ENCODE measurements around the gene MYO5B.

Gene MYO5B

GRCh38 chr18:49899657-49900330 is 295.2 kb downstream of the MYO5B start:
- Histone ChIP-seq H3K9me3 (replicated peaks in 1 of 2; ENCODE audit: control insufficient read depth in 2 of 2, insufficient read depth in 1 of 2, low read depth in 1 of 2, low read length in 2 of 2) (no peaks in the 10 kb centered on the region), H2BK5ac (ENCODE audit: low read length) (no peak overlapping the region), H2AFZ (ENCODE audit: low read length) (no peak overlapping the region), H3K4me1 (ENCODE audit: control insufficient read depth in 2 of 2, insufficient read depth in 1 of 2, low read depth in 1 of 2, low read length in 2 of 2) (peaks cover 0 to 10% of the 10 kb centered on the region in 2 donors), H2AK5ac (ENCODE audit: low read depth, low read length) (no peak overlapping the region), H2BK120ac (ENCODE audit: low read depth, low read length) (no peak overlapping the region), H3K79me1 (ENCODE audit: low read depth, low read length) (no peaks in the 10 kb centered on the region), H3K18ac (ENCODE audit: low read length) (no peak overlapping the region), H3K27ac (replicated peaks; ENCODE audit: low read length) (no peak overlapping the region), H4K91ac (ENCODE audit: low read depth, low read length, poor library complexity) (no peak overlapping the region), H3K27me3 (ENCODE audit: control insufficient read depth in 3 of 3, insufficient read depth in 3 of 3, low read depth in 1 of 3, low read length in 3 of 3) (no peaks in the 10 kb centered on the region), H2BK15ac (ENCODE audit: low read length) (no peak overlapping the region), H3K4me3 (ENCODE audit: low read length in 2 of 2) (no peak overlapping the region), H3K14ac (ENCODE audit: low read length) (no peak overlapping the region), H4K8ac (ENCODE audit: low read depth, low read length) (no peak overlapping the region), H3K4ac (ENCODE audit: low read length) (no peak overlapping the region), H2BK12ac (ENCODE audit: low read length) (no peak overlapping the region), H3K9ac (ENCODE audit: low read depth, low read length, poor library complexity) (no peak overlapping the region), H3K36me3 (replicated peaks in 1 of 2; ENCODE audit: control insufficient read depth in 2 of 2, insufficient read depth in 2 of 2, low read length in 2 of 2) (no peaks in the 10 kb centered on the region), H3K4me2 (ENCODE audit: insufficient read depth, low read length, poor library complexity, severe bottlenecking) (no peak overlapping the region), H3K23ac (ENCODE audit: low read depth, low read length, poor library complexity) (no peak overlapping the region)
- DNase-seq (ENCODE audit: low spot score), result no peak
- no CpG with 5 or more reads among the region's 5 CpGs for WGBS, 2 donors (ENCODE audit: extremely low coverage in 2 of 2, insufficient read length in 2 of 2, insufficient replicate concordance in 1 of 2)

GRCh38 chr18:49898421-49898820 is 296.5 kb downstream of the MYO5B start:
- Histone ChIP-seq H3K4me3 (ENCODE audit: low read length in 2 of 2) (no peak overlapping the region), H2BK12ac (ENCODE audit: low read length) (no peak overlapping the region), H2BK15ac (ENCODE audit: low read length) (no peak overlapping the region), H3K36me3 (replicated peaks in 1 of 2; ENCODE audit: control insufficient read depth in 2 of 2, insufficient read depth in 2 of 2, low read length in 2 of 2) (no peaks in the 10 kb centered on the region), H2BK5ac (ENCODE audit: low read length) (no peak overlapping the region), H3K9ac (ENCODE audit: low read depth, low read length, poor library complexity) (no peak overlapping the region), H3K14ac (ENCODE audit: low read length) (no peak overlapping the region), H3K79me1 (ENCODE audit: low read depth, low read length) (no peaks in the 10 kb centered on the region), H3K4me2 (ENCODE audit: insufficient read depth, low read length, poor library complexity, severe bottlenecking) (no peak overlapping the region), H2AK5ac (ENCODE audit: low read depth, low read length) (no peak overlapping the region), H2AFZ (ENCODE audit: low read length) (no peak overlapping the region), H3K27ac (replicated peaks; ENCODE audit: low read length) (no peak overlapping the region), H3K4me1 (ENCODE audit: control insufficient read depth in 2 of 2, insufficient read depth in 1 of 2, low read depth in 1 of 2, low read length in 2 of 2) (peaks cover 0 to 12% of the 10 kb centered on the region in 2 donors), H3K27me3 (ENCODE audit: control insufficient read depth in 3 of 3, insufficient read depth in 3 of 3, low read depth in 1 of 3, low read length in 3 of 3) (no peaks in the 10 kb centered on the region), H4K91ac (ENCODE audit: low read depth, low read length, poor library complexity) (no peak overlapping the region), H3K4ac (ENCODE audit: low read length) (no peak overlapping the region), H3K9me3 (replicated peaks in 1 of 2; ENCODE audit: control insufficient read depth in 2 of 2, insufficient read depth in 1 of 2, low read depth in 1 of 2, low read length in 2 of 2) (no peaks in the 10 kb centered on the region), H3K23ac (ENCODE audit: low read depth, low read length, poor library complexity) (no peak overlapping the region), H3K18ac (ENCODE audit: low read length) (no peak overlapping the region), H4K8ac (ENCODE audit: low read depth, low read length) (no peak overlapping the region), H2BK120ac (ENCODE audit: low read depth, low read length) (no peak overlapping the region)
- WGBS, 2 donors (ENCODE audit: extremely low coverage in 2 of 2, insufficient read length in 2 of 2, insufficient replicate concordance in 1 of 2), result no CpG with 5 or more reads among the region's 7 CpGs
- DNase-seq (ENCODE audit: low spot score), result peak; percentile 86

GRCh38 chr18:49894517-49895226 is 300.3 kb downstream of the MYO5B start:
- no peak overlapping the region for H2BK120ac ChIP-seq (ENCODE audit: low read depth, low read length)

GRCh38 chr18:49893036-49893435 is 301.9 kb downstream of the MYO5B start:
- Histone ChIP-seq H2BK120ac (ENCODE audit: low read depth, low read length) (no peak overlapping the region), H2AFZ (ENCODE audit: low read length) (no peak overlapping the region), H2AK5ac (ENCODE audit: low read depth, low read length) (no peak overlapping the region), H3K18ac (ENCODE audit: low read length) (no peak overlapping the region), H4K91ac (ENCODE audit: low read depth, low read length, poor library complexity) (no peak overlapping the region), H3K4me3 (ENCODE audit: low read length in 2 of 2) (no peak overlapping the region), H3K27ac (replicated peaks; ENCODE audit: low read length) (no peak overlapping the region), H3K14ac (ENCODE audit: low read length) (no peak overlapping the region), H3K36me3 (replicated peaks in 1 of 2; ENCODE audit: control insufficient read depth in 2 of 2, insufficient read depth in 2 of 2, low read length in 2 of 2) (no peaks in the 10 kb centered on the region), H3K23ac (ENCODE audit: low read depth, low read length, poor library complexity) (no peak overlapping the region), H4K8ac (ENCODE audit: low read depth, low read length) (no peak overlapping the region), H3K4me1 (ENCODE audit: control insufficient read depth in 2 of 2, insufficient read depth in 1 of 2, low read depth in 1 of 2, low read length in 2 of 2) (peaks cover 0 to 21% of the 10 kb centered on the region in 2 donors), H3K79me1 (ENCODE audit: low read depth, low read length) (no peaks in the 10 kb centered on the region), H3K27me3 (ENCODE audit: control insufficient read depth in 3 of 3, insufficient read depth in 3 of 3, low read depth in 1 of 3, low read length in 3 of 3) (peaks cover 0 to 4% (median 0%) of the 10 kb centered on the region in 3 experiments), H3K9me3 (replicated peaks in 1 of 2; ENCODE audit: control insufficient read depth in 2 of 2, insufficient read depth in 1 of 2, low read depth in 1 of 2, low read length in 2 of 2) (no peaks in the 10 kb centered on the region), H3K9ac (ENCODE audit: low read depth, low read length, poor library complexity) (no peak overlapping the region), H3K4ac (ENCODE audit: low read length) (no peak overlapping the region), H3K4me2 (ENCODE audit: insufficient read depth, low read length, poor library complexity, severe bottlenecking) (no peak overlapping the region), H2BK12ac (ENCODE audit: low read length) (no peak overlapping the region), H2BK5ac (ENCODE audit: low read length) (no peak overlapping the region), H2BK15ac (ENCODE audit: low read length) (no peak overlapping the region)
- WGBS, 2 donors (ENCODE audit: extremely low coverage in 2 of 2, insufficient read length in 2 of 2, insufficient replicate concordance in 1 of 2), result no CpG with 5 or more reads among the region's 2 CpGs
- DNase-seq (ENCODE audit: low spot score), result no peak

More at GRCh38 chr18:49894517-49895226, 300.3 kb downstream of the MYO5B start:
- WGBS, 2 donors (ENCODE audit: extremely low coverage in 2 of 2, insufficient read length in 2 of 2, insufficient replicate concordance in 1 of 2), result no CpG with 5 or more reads among the region's 11 CpGs
- no peaks in the 10 kb centered on the region for H3K27me3 ChIP-seq (ENCODE audit: control insufficient read depth in 3 of 3, insufficient read depth in 3 of 3, low read depth in 1 of 3, low read length in 3 of 3)
- no peak overlapping the region for H2BK5ac ChIP-seq (ENCODE audit: low read length)
- peak overlapping the region; percentile 58 for H3K18ac ChIP-seq (ENCODE audit: low read length)
- no peak overlapping the region for H2AFZ ChIP-seq (ENCODE audit: low read length)
- no peaks in the 10 kb centered on the region for H3K79me1 ChIP-seq (ENCODE audit: low read depth, low read length)
- no peaks in the 10 kb centered on the region for H3K9me3 ChIP-seq (replicated peaks in 1 of 2; ENCODE audit: control insufficient read depth in 2 of 2, insufficient read depth in 1 of 2, low read depth in 1 of 2, low read length in 2 of 2)
- H4K91ac ChIP-seq (ENCODE audit: low read depth, low read length, poor library complexity), result no peak overlapping the region
- H3K4ac ChIP-seq (ENCODE audit: low read length), result no peak overlapping the region
- H3K36me3 ChIP-seq (replicated peaks in 1 of 2; ENCODE audit: control insufficient read depth in 2 of 2, insufficient read depth in 2 of 2, low read length in 2 of 2), result no peaks in the 10 kb centered on the region
- no peak overlapping the region for H3K27ac ChIP-seq (replicated peaks; ENCODE audit: low read length)
- no peak overlapping the region for H4K8ac ChIP-seq (ENCODE audit: low read depth, low read length)
- H3K14ac ChIP-seq (ENCODE audit: low read length), result no peak overlapping the region
- peaks cover 0 to 16% of the 10 kb centered on the region in 2 donors for H3K4me1 ChIP-seq (ENCODE audit: control insufficient read depth in 2 of 2, insufficient read depth in 1 of 2, low read depth in 1 of 2, low read length in 2 of 2)
- no peak overlapping the region for H3K4me3 ChIP-seq (ENCODE audit: low read length in 2 of 2)
- peak overlapping the region; percentile 36 for H3K23ac ChIP-seq (ENCODE audit: low read depth, low read length, poor library complexity)
- H2AK5ac ChIP-seq (ENCODE audit: low read depth, low read length), result no peak overlapping the region
- no peak overlapping the region for H2BK12ac ChIP-seq (ENCODE audit: low read length)
- no peak overlapping the region for H3K9ac ChIP-seq (ENCODE audit: low read depth, low read length, poor library complexity)
- DNase-seq (ENCODE audit: low spot score), result no peak
- no peak overlapping the region for H2BK15ac ChIP-seq (ENCODE audit: low read length)
- no peak overlapping the region for H3K4me2 ChIP-seq (ENCODE audit: insufficient read depth, low read length, poor library complexity, severe bottlenecking)
